Right atrium auricular region (tissue), 2 donors: Measurements from ENCODE around the gene IGIP. TPM values are rescaled to one million over a fixed set of nuclear protein-coding genes. Genes with fewer than 3 reads are reported as not detected.

Source experiments
- DNase-seq: peaks from one replicate; pipeline ENCODE4 v3.0.0-alpha.2; 2019; ENCODE audit warnings: low spot score
- H3K27ac ChIP-seq, 2 donors: fragments of 200-600 bp; sonication (generic); 1 replicate in 1 of 2; 2 replicates in 1 of 2; pipeline ENCODE4 v1.5.1; 2016 to 2019
- H3K27me3 ChIP-seq, 2 donors: fragments of 200-600 bp; sonication (generic); one replicate each; pipeline versions ENCODE4 v1.5.1 to v1.6.0; 2017 to 2019
- H3K36me3 ChIP-seq: fragments of 200-600 bp; sonication (generic); one replicate; pipeline ENCODE4 v1.5.1; 2016
- H3K4me1 ChIP-seq, 2 donors: fragments of 200-600 bp; sonication (generic); one replicate each; pipeline versions ENCODE4 v1.5.1 to v1.6.0; 2017 to 2019
- H3K4me3 ChIP-seq, 2 donors: fragments of 200-600 bp; sonication (generic); 1 replicate in 1 of 2; 2 replicates in 1 of 2; pipeline ENCODE4 v1.5.1; 2017 to 2019; ENCODE audit warnings: mild to moderate bottlenecking in 1 of 2, moderate library complexity in 1 of 2
- H3K9me3 ChIP-seq, 2 donors: fragments of 200-600 bp; sonication (generic); one replicate each; pipeline ENCODE4 v1.5.1; 2019
- total RNA-seq, 2 donors: library from RNA; depleted of rRNA; stranded (reverse); fragments of >200 nt; gene quantifications; one replicate each; pipeline ENCODE4 v1.1.0, GENCODE V29; 2016
- TF ChIP-seq, protein P1 (sequence below), 2 donors: fragments of 200-600 bp; sonication (generic); IDR thresholded peaks; one replicate each; pipeline ENCODE4 v1.5.1; 2019; ENCODE audit warnings: antibody characterized with exemption in 2 of 2

IGIP gene
- total RNA-seq, 2 donors from 2014 or later = 13.7 to 13.8 TPM

GRCh38 chr5:140145256-140145655 lies 19.5 kb downstream of the IGIP start:
- Histone ChIP-seq H3K4me3 (peak overlapping the region in 1 of 2 donors; percentile 52), H3K36me3 (no peaks in the 10 kb centered on the region)

GRCh38 chr5:140145818-140146522 lies 20.2 kb downstream of the IGIP start:
- peak; percentile 77 for DNase-seq
- TF ChIP-seq, protein P1, sequence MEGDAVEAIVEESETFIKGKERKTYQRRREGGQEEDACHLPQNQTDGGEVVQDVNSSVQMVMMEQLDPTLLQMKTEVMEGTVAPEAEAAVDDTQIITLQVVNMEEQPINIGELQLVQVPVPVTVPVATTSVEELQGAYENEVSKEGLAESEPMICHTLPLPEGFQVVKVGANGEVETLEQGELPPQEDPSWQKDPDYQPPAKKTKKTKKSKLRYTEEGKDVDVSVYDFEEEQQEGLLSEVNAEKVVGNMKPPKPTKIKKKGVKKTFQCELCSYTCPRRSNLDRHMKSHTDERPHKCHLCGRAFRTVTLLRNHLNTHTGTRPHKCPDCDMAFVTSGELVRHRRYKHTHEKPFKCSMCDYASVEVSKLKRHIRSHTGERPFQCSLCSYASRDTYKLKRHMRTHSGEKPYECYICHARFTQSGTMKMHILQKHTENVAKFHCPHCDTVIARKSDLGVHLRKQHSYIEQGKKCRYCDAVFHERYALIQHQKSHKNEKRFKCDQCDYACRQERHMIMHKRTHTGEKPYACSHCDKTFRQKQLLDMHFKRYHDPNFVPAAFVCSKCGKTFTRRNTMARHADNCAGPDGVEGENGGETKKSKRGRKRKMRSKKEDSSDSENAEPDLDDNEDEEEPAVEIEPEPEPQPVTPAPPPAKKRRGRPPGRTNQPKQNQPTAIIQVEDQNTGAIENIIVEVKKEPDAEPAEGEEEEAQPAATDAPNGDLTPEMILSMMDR (IDR thresholded peaks at IDR 0.05) = peak; percentile 81 to 89
- H3K4me3 ChIP-seq = peak overlapping the region; percentile 28 to 52
- no peaks in the 10 kb centered on the region for H3K36me3 ChIP-seq
- no peaks in the 10 kb centered on the region for H3K9me3 ChIP-seq
- H3K27ac ChIP-seq = peak overlapping the region in 1 of 2 donors; percentile 1
- H3K27me3 ChIP-seq = no peaks in the 10 kb centered on the region
- H3K4me1 ChIP-seq = peaks cover 0 to 36% of the 10 kb centered on the region in 2 donors

More at GRCh38 chr5:140145256-140145655, 19.5 kb downstream of the IGIP start:
- TF ChIP-seq, protein P1 (IDR thresholded peaks at IDR 0.05) = no peak
- peaks cover 0 to 43% of the 10 kb centered on the region in 2 donors for H3K4me1 ChIP-seq
- no peak for DNase-seq
- no peak overlapping the region for H3K27ac ChIP-seq
- no peaks in the 10 kb centered on the region for H3K27me3 ChIP-seq
- no peaks in the 10 kb centered on the region for H3K9me3 ChIP-seq

DNA sequence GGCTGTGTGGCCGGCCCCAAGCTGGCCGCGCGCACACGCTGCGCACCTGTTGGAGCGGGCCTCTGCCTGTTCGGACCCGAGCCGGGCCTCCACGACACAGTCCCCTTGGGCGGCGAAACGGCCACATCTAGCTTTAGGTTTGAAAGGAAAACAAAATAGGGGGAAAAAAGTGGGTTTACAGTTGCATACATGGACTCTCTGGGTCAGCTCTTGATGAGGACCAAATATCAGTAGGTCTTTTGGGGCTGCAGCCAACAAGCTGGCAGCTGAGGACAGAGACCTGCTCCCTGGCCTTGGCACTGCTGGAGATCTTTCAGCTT lies 20.7 kb downstream of the IGIP start:
- H3K27me3 ChIP-seq = no peaks in the 10 kb centered on the region
- H3K36me3 ChIP-seq = no peaks in the 10 kb centered on the region
- no peak for DNase-seq
- H3K27ac ChIP-seq = no peak overlapping the region
- H3K4me3 ChIP-seq = peak overlapping the region in 1 of 2 donors; percentile 52
- peaks cover 0 to 30% of the 10 kb centered on the region in 2 donors for H3K4me1 ChIP-seq
- TF ChIP-seq, protein P1 (IDR thresholded peaks at IDR 0.05) = no peak
- H3K9me3 ChIP-seq = no peaks in the 10 kb centered on the region

DNA sequence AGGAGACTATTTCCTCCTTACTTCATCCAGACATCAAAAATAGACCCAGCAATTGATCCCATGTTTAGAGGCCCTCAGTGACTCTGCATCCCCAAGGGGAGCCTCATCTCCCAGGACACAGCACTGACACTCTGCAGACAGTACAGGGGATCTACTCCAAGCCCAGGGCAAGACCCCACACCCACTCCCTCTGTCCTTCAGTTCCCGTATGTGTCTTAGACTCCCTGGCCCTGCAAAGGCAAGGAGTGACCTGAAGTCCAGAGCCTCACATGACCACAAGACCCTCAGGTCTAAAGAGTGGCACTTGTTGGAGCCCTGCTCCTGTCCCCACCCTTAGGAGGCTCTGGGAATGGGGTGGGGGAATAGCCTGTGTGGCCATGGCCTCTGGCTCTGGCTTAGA lies 21.7 kb downstream of the IGIP start:
- H3K36me3 ChIP-seq = no peaks in the 10 kb centered on the region
- no peak overlapping the region for H3K4me3 ChIP-seq
- H3K9me3 ChIP-seq = no peaks in the 10 kb centered on the region
- H3K4me1 ChIP-seq = peaks cover 0 to 27% of the 10 kb centered on the region in 2 donors
- H3K27ac ChIP-seq = no peak overlapping the region
- no peaks in the 10 kb centered on the region for H3K27me3 ChIP-seq
- TF ChIP-seq, protein P1 (IDR thresholded peaks at IDR 0.05) = no peak
- peak; percentile 36 for DNase-seq

- Histone ChIP-seq H3K4me3 (no peak overlapping the region), H3K4me1 (peaks cover 0 to 25% of the 10 kb centered on the region in 2 donors), H3K27me3 (no peaks in the 10 kb centered on the region), H3K36me3 (no peaks in the 10 kb centered on the region), H3K9me3 (no peaks in the 10 kb centered on the region), H3K27ac (no peak overlapping the region)
- TF ChIP-seq, protein P1 (IDR thresholded peaks at IDR 0.05) = no peak
- DNase-seq = peak; percentile 47
These were observed 22.8 kb downstream of the IGIP start for GRCh38 chr5:140148508-140148907.

GRCh38 chr5:140150201-140150600 lies 24.5 kb downstream of the IGIP start:
- TF ChIP-seq, protein P1 (IDR thresholded peaks at IDR 0.05) = no peak
- no peaks in the 10 kb centered on the region for H3K27me3 ChIP-seq
- DNase-seq = no peak
- H3K9me3 ChIP-seq = no peaks in the 10 kb centered on the region
- peaks cover 0 to 12% of the 10 kb centered on the region in 2 donors for H3K4me1 ChIP-seq
- H3K27ac ChIP-seq = no peak overlapping the region
- H3K4me3 ChIP-seq = no peak overlapping the region
- H3K36me3 ChIP-seq = no peaks in the 10 kb centered on the region
